ENCODE measurements around the gene E2F4.

- TF ChIP-seq EZH2phosphoT487 (IDR thresholded peaks at IDR 0.05; ENCODE audit: low read depth, severe bottlenecking, unreplicated experiment) (no peak), CTCF (IDR thresholded peaks at IDR 0.05; ENCODE audit: poor library complexity) (no peak)
Observed at GRCh38 chr16:67158637-67159600, 33.0 kb upstream of the E2F4 start.
